ENCODE measurements around the gene ZIC4.

Gene ZIC4

GRCh38 chr3:147351301-147351700, 55.0 kb downstream of the ZIC4 start:
- DNase-seq (ENCODE audit: low spot score): no peak

GRCh38 chr3:147348976-147349375, 57.4 kb downstream of the ZIC4 start:
- no peak for DNase-seq (ENCODE audit: low spot score)

GRCh38 chr3:147343926-147344325, 62.4 kb downstream of the ZIC4 start:
- DNase-seq (ENCODE audit: low spot score): no peak

- DNase-seq (ENCODE audit: low spot score): no peak
Observed at GRCh38 chr3:147341727-147342126, 64.6 kb downstream of the ZIC4 start.

GRCh38 chr3:147336543-147337278, 69.6 kb downstream of the ZIC4 start:
- DNase-seq (ENCODE audit: low spot score): no peak

Measured in LoVo (cell line).